Naive B cell (primary cell): Measurements from ENCODE around the gene CERKL. TPM values are rescaled to one million over a fixed set of nuclear protein-coding genes. Genes with fewer than 3 reads are reported as not detected.
A peak's percentile ranks its signal among the peaks of the same experiment; 100 is the strongest.

ENCODE experiments used
- ATAC-seq, 2 donors: fragments of 150-1000 bp; cut with Tn5 transposase; 2 replicates each; pipeline ENCODE4 v1.10.0; 2021; ENCODE audit warnings: low read depth in 2 of 2, mild to moderate bottlenecking in 2 of 2, moderate library complexity in 2 of 2
- DNase-seq: peaks from one replicate; pipeline ENCODE4 v3.0.0; 2022
- H3K27ac Mint-ChIP-seq, 6 donors: one replicate each; pipeline ENCODE4 v1.8.0; 2020 to 2022; ENCODE audit warnings: mild to moderate bottlenecking in 6 of 6, mixed read lengths in 6 of 6, moderate library complexity in 5 of 6, inconsistent platforms in 2 of 6
- H3K27me3 Mint-ChIP-seq, 3 donors: one replicate each; pipeline ENCODE4 v1.8.0; 2021 to 2022; ENCODE audit warnings: mixed read lengths in 3 of 3, mild to moderate bottlenecking in 1 of 3
- H3K36me3 Mint-ChIP-seq, 2 donors: one replicate each; pipeline ENCODE4 v1.8.0; 2020 to 2022; ENCODE audit warnings: mixed read lengths in 2 of 2, inconsistent platforms in 1 of 2, mild to moderate bottlenecking in 1 of 2
- H3K4me1 Mint-ChIP-seq, 3 donors: one replicate each; pipeline ENCODE4 v1.8.0; 2020 to 2022; ENCODE audit warnings: mixed read lengths in 3 of 3, inconsistent platforms in 1 of 3, mild to moderate bottlenecking in 1 of 3, moderate library complexity in 1 of 3
- H3K4me3 Mint-ChIP-seq, 8 donors: one replicate each; pipeline ENCODE4 v1.8.0; 2020 to 2022; ENCODE audit warnings: mild to moderate bottlenecking in 8 of 8, mixed read lengths in 8 of 8, moderate library complexity in 8 of 8, inconsistent platforms in 2 of 8
- H3K9me3 Mint-ChIP-seq, 7 donors: one replicate each; pipeline ENCODE4 v1.8.0; 2020 to 2022; ENCODE audit warnings: mixed read lengths in 7 of 7, mild to moderate bottlenecking in 5 of 7, inconsistent platforms in 2 of 7, moderate library complexity in 1 of 7
- polyA plus RNA-seq, 6 donors: library from polyadenylated mRNA; unstranded; fragments of 300-500 nt; fragmentation: Illumina TruSeq; gene quantifications; one replicate each; pipeline ENCODE4 v1.2.3, GENCODE V29; 2021; ENCODE audit warnings: low read depth in 6 of 6

Gene CERKL
- polyA plus RNA-seq, 6 donors from 2014 or later = 14.8 to 24.5 (median 19.6) TPM

- Mint-ChIP-seq H3K27ac (no peak overlapping the region), H3K4me1 (peaks cover 5 to 10% (median 7%) of the 10 kb centered on the region in 3 donors), H3K36me3 (peaks cover 43 to 54% of the 10 kb centered on the region in 2 donors), H3K9me3 (peaks cover 0 to 5% (median 0%) of the 10 kb centered on the region in 7 donors), H3K27me3 (no peaks in the 10 kb centered on the region), H3K4me3 (no peak overlapping the region)
- no peak for DNase-seq
- no peak for ATAC-seq
Observed at GRCh38 chr2:181536730-181537129, 120.2 kb downstream of the CERKL start.

- H3K4me3 Mint-ChIP-seq = no peak overlapping the region
- peak overlapping the region in 1 of 6 donors; percentile 26 for H3K27ac Mint-ChIP-seq
- peaks cover 19 to 23% of the 10 kb centered on the region in 2 donors for H3K36me3 Mint-ChIP-seq
- no peaks in the 10 kb centered on the region for H3K9me3 Mint-ChIP-seq
- no peaks in the 10 kb centered on the region for H3K27me3 Mint-ChIP-seq
- DNase-seq = no peak
- ATAC-seq = no peak
- H3K4me1 Mint-ChIP-seq = peaks cover 0 to 4% (median 2%) of the 10 kb centered on the region in 3 donors
Observed at GRCh38 chr2:181528441-181528840, 128.5 kb downstream of the CERKL start.

GRCh38 chr2:181527058-181527457 is 129.8 kb downstream of the CERKL start:
- Mint-ChIP-seq H3K27me3 (no peaks in the 10 kb centered on the region), H3K27ac (peak overlapping the region in 2 of 6 donors; percentile 42 to 66), H3K4me3 (no peak overlapping the region), H3K36me3 (peaks cover 17% of the 10 kb centered on the region in 2 donors), H3K9me3 (no peaks in the 10 kb centered on the region), H3K4me1 (peaks cover 0 to 4% (median 0%) of the 10 kb centered on the region in 3 donors)
- DNase-seq (no peak), ATAC-seq (no peak)

GRCh38 chr2:181526014-181526413 is 130.9 kb downstream of the CERKL start:
- peaks cover 0 to 4% (median 0%) of the 10 kb centered on the region in 3 donors for H3K4me1 Mint-ChIP-seq
- H3K36me3 Mint-ChIP-seq = peaks cover 17% of the 10 kb centered on the region in 2 donors
- no peak overlapping the region for H3K4me3 Mint-ChIP-seq
- H3K27ac Mint-ChIP-seq = peak overlapping the region in 4 of 6 donors; percentile 28 to 85 (median 47)
- DNase-seq = no peak
- H3K9me3 Mint-ChIP-seq = no peaks in the 10 kb centered on the region
- no peak for ATAC-seq
- no peaks in the 10 kb centered on the region for H3K27me3 Mint-ChIP-seq

DNA sequence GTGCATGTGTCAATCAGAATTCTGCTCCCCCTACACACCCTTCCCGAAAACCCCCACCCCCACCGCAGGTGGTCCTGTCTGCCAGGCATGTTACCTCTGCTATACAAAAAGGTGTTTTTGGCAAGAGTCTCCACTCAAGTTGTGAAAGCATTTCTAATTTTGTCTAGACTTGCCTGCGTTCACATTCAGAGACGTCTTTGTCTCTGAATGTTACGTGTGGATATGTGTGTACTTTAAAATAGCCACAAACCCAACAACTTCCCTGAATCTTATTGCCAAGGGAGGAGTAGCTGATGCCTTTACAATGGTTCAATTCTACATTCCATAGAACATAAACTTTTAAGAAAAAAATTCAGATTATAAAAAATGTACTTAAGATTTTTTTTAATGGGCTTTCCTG is 133.1 kb downstream of the CERKL start:
- no peak for DNase-seq
- H3K36me3 Mint-ChIP-seq = peaks cover 17 to 25% of the 10 kb centered on the region in 2 donors
- H3K27ac Mint-ChIP-seq = no peak overlapping the region
- no peaks in the 10 kb centered on the region for H3K27me3 Mint-ChIP-seq
- H3K9me3 Mint-ChIP-seq = no peaks in the 10 kb centered on the region
- peaks cover 0 to 7% (median 4%) of the 10 kb centered on the region in 3 donors for H3K4me1 Mint-ChIP-seq
- ATAC-seq = no peak
- H3K4me3 Mint-ChIP-seq = no peak overlapping the region

GRCh38 chr2:181520253-181520652 is 136.7 kb downstream of the CERKL start:
- Mint-ChIP-seq H3K4me1 (peaks cover 7 to 13% (median 12%) of the 10 kb centered on the region in 3 donors), H3K4me3 (no peak overlapping the region), H3K36me3 (peaks cover 7 to 8% of the 10 kb centered on the region in 2 donors), H3K9me3 (no peaks in the 10 kb centered on the region), H3K27ac (peak overlapping the region; percentile 0 to 91 (median 12)), H3K27me3 (no peaks in the 10 kb centered on the region)
- ATAC-seq = no peak
- no peak for DNase-seq

- no peak for DNase-seq
- Mint-ChIP-seq H3K9me3 (no peaks in the 10 kb centered on the region), H3K27me3 (no peaks in the 10 kb centered on the region), H3K4me3 (no peak overlapping the region), H3K4me1 (peaks cover 13 to 24% (median 13%) of the 10 kb centered on the region in 3 donors), H3K27ac (peak overlapping the region in 5 of 6 donors; percentile 7 to 81 (median 54)), H3K36me3 (peaks cover 21 to 23% of the 10 kb centered on the region in 2 donors)
- ATAC-seq = no peak
Observed at GRCh38 chr2:181517685-181518301, 139.1 kb downstream of the CERKL start.

DNA sequence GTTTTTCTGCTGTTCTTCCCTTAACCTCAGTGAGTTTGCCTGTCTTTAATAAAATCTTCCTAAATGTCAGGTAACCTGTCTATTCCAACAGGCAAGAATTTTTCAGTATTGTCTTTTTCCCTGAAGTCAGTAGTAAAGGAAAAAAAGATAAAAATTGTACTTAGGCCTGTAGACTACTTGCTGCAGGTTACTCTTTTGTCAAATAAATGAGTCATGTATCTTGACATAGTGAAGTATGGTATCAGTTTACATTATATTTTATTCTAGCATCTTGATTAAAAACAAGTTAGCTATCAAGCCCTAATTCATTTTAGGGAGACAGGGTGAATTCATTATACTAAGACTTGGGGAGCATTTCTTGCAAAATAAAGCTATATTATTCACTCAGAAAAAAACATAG is 139.9 kb downstream of the CERKL start:
- Mint-ChIP-seq H3K9me3 (no peaks in the 10 kb centered on the region), H3K27ac (peak overlapping the region in 3 of 6 donors; percentile 13 to 75 (median 21)), H3K4me3 (no peak overlapping the region), H3K4me1 (peaks cover 13 to 28% (median 17%) of the 10 kb centered on the region in 3 donors), H3K27me3 (no peaks in the 10 kb centered on the region), H3K36me3 (peaks cover 26 to 31% of the 10 kb centered on the region in 2 donors)
- ATAC-seq (no peak), DNase-seq (no peak)

GRCh38 chr2:181515719-181516118 is 141.2 kb downstream of the CERKL start:
- Mint-ChIP-seq H3K4me3 (no peak overlapping the region), H3K27me3 (no peaks in the 10 kb centered on the region), H3K4me1 (peaks cover 13 to 30% (median 18%) of the 10 kb centered on the region in 3 donors), H3K9me3 (no peaks in the 10 kb centered on the region), H3K27ac (peak overlapping the region in 2 of 6 donors; percentile 11 to 44), H3K36me3 (peaks cover 33 to 41% of the 10 kb centered on the region in 2 donors)
- no peak for ATAC-seq
- no peak for DNase-seq

GRCh38 chr2:181500201-181500600 is 156.7 kb downstream of the CERKL start:
- Mint-ChIP-seq H3K27ac (no peak overlapping the region), H3K27me3 (no peaks in the 10 kb centered on the region), H3K4me1 (no peaks in the 10 kb centered on the region), H3K36me3 (peaks cover 16 to 20% of the 10 kb centered on the region in 2 donors), H3K4me3 (no peak overlapping the region), H3K9me3 (no peaks in the 10 kb centered on the region)
- no peak for DNase-seq
- ATAC-seq = no peak

DNA sequence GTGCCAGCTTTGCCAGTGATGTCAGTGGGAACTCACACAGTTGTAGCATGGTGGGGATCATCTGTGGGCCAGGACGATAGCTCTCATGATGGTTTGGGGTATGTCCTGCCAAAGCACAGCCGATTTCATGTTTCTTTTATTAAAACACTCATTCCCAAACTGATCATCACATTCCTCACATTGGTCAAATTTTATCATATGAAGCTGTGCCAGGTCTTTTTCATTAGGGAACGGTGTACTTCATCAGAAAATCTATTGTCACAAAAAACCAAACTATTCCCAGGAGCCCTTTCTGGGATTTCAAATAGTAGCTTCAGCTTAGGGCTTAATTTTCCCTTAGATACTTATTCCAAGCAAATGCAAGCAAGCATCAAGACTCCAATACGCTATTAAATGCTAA is 157.7 kb downstream of the CERKL start:
- no peaks in the 10 kb centered on the region for H3K4me1 Mint-ChIP-seq
- no peak for DNase-seq
- H3K4me3 Mint-ChIP-seq = no peak overlapping the region
- ATAC-seq = no peak
- no peaks in the 10 kb centered on the region for H3K9me3 Mint-ChIP-seq
- H3K27me3 Mint-ChIP-seq = no peaks in the 10 kb centered on the region
- H3K36me3 Mint-ChIP-seq = peaks cover 16 to 21% of the 10 kb centered on the region in 2 donors
- H3K27ac Mint-ChIP-seq = peak overlapping the region in 1 of 6 donors; percentile 78

Other genes starting within 250 kb of the CERKL start
- 100 to 1,000 TPM; 129 to 160 (median 153) TPM for gene ITGA4, start 199.7 kb downstream of the CERKL start, polyA plus RNA-seq
- gene NEUROD1, start 23.4 kb upstream of the CERKL start, polyA plus RNA-seq = not detected
- 1 to 10 TPM in 5 of 6 donors, not detected in 1; 3.2 to 5.5 (median 4.4) TPM for gene ITPRID2, start 234.6 kb upstream of the CERKL start, polyA plus RNA-seq